Stomach (tissue), 9 donors: Measurements from ENCODE around the gene TMEM187. TPM values are rescaled to one million over a fixed set of nuclear protein-coding genes. Genes with fewer than 3 reads are reported as not detected.
A peak's percentile ranks its signal among the peaks of the same experiment; 100 is the strongest.

ENCODE experiments used
- DNase-seq, 2 donors: peaks; one replicate each; pipeline versions ENCODE4 v3.0.0 to v3.0.0-alpha.2; 2013 to 2019
- H3K27ac ChIP-seq, 5 donors: fragments of 200-600 bp in 4 of 5; sonication (generic) in 4 of 5; one replicate each; pipeline ENCODE4 v1.5.1; 2013 to 2019; ENCODE audit warnings: mild to moderate bottlenecking in 1 of 5, moderate library complexity in 1 of 5
- H3K27me3 ChIP-seq, 3 donors: fragments of 200-600 bp; sonication (generic); one replicate each; pipeline ENCODE4 v1.5.1; 2017 to 2019; ENCODE audit warnings: mixed run types in 1 of 3
- H3K36me3 ChIP-seq, 4 donors: fragments of 200-600 bp; sonication (generic); 1 replicate in 3 of 4; 2 replicates in 1 of 4; pipeline ENCODE4 v1.5.1; 2016 to 2019
- H3K4me1 ChIP-seq, 4 donors: fragments of 200-600 bp; sonication (generic); one replicate each; pipeline ENCODE4 v1.5.1; 2016 to 2019
- H3K4me3 ChIP-seq, 4 donors: fragments of 200-600 bp; sonication (generic) in 3 of 4; one replicate each; pipeline ENCODE4 v1.5.1; 2016 to 2019; ENCODE audit warnings: mild to moderate bottlenecking in 1 of 4
- H3K9me3 ChIP-seq, 4 donors: fragments of 200-600 bp; sonication (generic); one replicate each; pipeline ENCODE4 v1.5.1; 2016 to 2019
- CTCF ChIP-seq, 7 experiments: fragments of 450-650 bp in 4 of 7; fragments of 200-600 bp in 3 of 7; sonication (generic) in 3 of 7; IDR thresholded peaks; one replicate each; pipeline ENCODE4 v1.5.1; 2016 to 2019; ENCODE audit warnings: antibody characterized with exemption in 7 of 7, control low read depth in 2 of 7, mild to moderate bottlenecking in 1 of 7
- EP300 ChIP-seq: sonication (generic); formaldehyde crosslinking; IDR thresholded peaks from one replicate; pipeline ENCODE4 v1.6.1; 2017; ENCODE audit warnings: antibody characterized with exemption
- POLR2A ChIP-seq, 4 donors: fragments of 450-650 bp; IDR thresholded peaks; one replicate each; pipeline ENCODE4 v1.6.1; 2016; ENCODE audit warnings: antibody characterized with exemption in 4 of 4, control low read depth in 2 of 4, mild to moderate bottlenecking in 1 of 4, moderate library complexity in 1 of 4
- POLR2AphosphoS5 ChIP-seq, 3 donors: sonication (generic); formaldehyde crosslinking; IDR thresholded peaks; one replicate each; pipeline ENCODE4 v1.6.1; 2016; ENCODE audit warnings: antibody characterized with exemption in 3 of 3
- WGBS, 5 donors: extraction: QIAGEN DNeasy Blood & Tissue Kit in 3 of 5; methylation state at CpG; one replicate each; pipeline versions ENCODE4 v1.1.5 to v1.1.7; 2013 to 2018; 5-methylcytosine and 5-hydroxymethylcytosine counted together
- intact Hi-C: fragments of 100-400 bp; cut with DNase I; formaldehyde crosslinking; loops from one replicate; pipeline ENCODE4 v1.15.1; 2023; ENCODE audit warnings: low total_unique reads
- polyA plus RNA-seq, 3 donors: library from polyadenylated mRNA; stranded (reverse); fragments of 200-250 nt; gene quantifications; one replicate each; pipeline ENCODE4 v1.2.3, GENCODE V29; 2013
- total RNA-seq, 5 donors: library from RNA; depleted of rRNA; stranded (reverse); fragments of >200 nt; gene quantifications; one replicate each; pipeline versions ENCODE4 v1.1.0 to v1.2.3, GENCODE V29; 2014 to 2016
- donor health status: healthy with polysubstance abuse.
- donor health status: Bipolar disorder and iron deficiency.
- donor health status: healthy.

Gene TMEM187
- total and polyA plus RNA-seq, 8 donors = 0.89 to 16.2 (median 4.6) TPM; not detected in 1

GRCh38 chrX:153964105-153964504 lies 8.4 kb upstream of the TMEM187 start:
- no peak overlapping the region for H3K27ac ChIP-seq
- H3K4me1 ChIP-seq = peaks cover 31 to 50% (median 39%) of the 10 kb centered on the region in 4 donors
- 88 to 100% (median 89%) methylated on average over 2 to 14 of the region's 14 CpGs for WGBS, 5 donors
- H3K4me3 ChIP-seq = no peak overlapping the region
- H3K27me3 ChIP-seq = peaks cover 0 to 5% (median 0%) of the 10 kb centered on the region in 3 donors
- no peaks in the 10 kb centered on the region for H3K9me3 ChIP-seq
- intact Hi-C loops = no loop called here
- peaks cover 36 to 54% (median 53%) of the 10 kb centered on the region in 4 donors for H3K36me3 ChIP-seq
- DNase-seq = no peak
- TF ChIP-seq POLR2A (IDR thresholded peaks at IDR 0.05) (no peak), EP300 (no peak), CTCF (IDR thresholded peaks at IDR 0.05) (no peak), POLR2AphosphoS5 (IDR thresholded peaks at IDR 0.05) (no peak)

- no peaks in the 10 kb centered on the region for H3K27me3 ChIP-seq
- no peak for DNase-seq
- H3K4me1 ChIP-seq = peaks cover 34 to 59% (median 48%) of the 10 kb centered on the region in 4 donors
- intact Hi-C loops = no loop called here
- WGBS, 5 donors = 75 to 92% (median 85%) methylated on average over 2 to 5 of the region's 5 CpGs
- peak overlapping the region in 2 of 5 donors; percentile 99 for H3K27ac ChIP-seq
- no peak overlapping the region for H3K4me3 ChIP-seq
- TF ChIP-seq POLR2AphosphoS5 (IDR thresholded peaks at IDR 0.05) (no peak), CTCF (IDR thresholded peaks at IDR 0.05) (no peak), EP300 (no peak), POLR2A (IDR thresholded peaks at IDR 0.05) (no peak)
- peaks cover 25 to 41% (median 40%) of the 10 kb centered on the region in 4 donors for H3K36me3 ChIP-seq
- H3K9me3 ChIP-seq = no peaks in the 10 kb centered on the region
Measured at GRCh38 chrX:153965406-153965805, 7.1 kb upstream of the TMEM187 start.

DNA sequence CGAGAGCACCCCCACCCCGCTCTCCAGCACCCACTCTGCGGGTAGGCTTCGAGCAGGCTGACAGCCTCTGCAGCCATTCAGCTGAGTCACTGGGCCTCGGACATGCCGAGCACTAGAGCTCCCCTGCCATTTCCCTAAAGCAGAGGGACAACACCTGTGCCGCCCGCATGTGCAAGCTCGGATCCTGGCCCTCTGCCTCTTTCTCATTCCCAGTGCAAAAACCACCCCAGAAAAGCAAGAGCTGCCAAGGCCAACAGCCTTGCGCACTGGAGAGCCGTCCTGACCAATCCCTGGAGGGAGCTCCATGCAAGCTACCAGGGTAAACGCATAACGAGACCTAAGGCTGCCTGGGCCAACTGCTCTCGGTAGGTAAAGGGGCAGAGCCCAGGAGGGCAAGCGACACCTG lies 6.3 kb upstream of the TMEM187 start:
- Histone ChIP-seq H3K9me3 (no peaks in the 10 kb centered on the region), H3K27me3 (no peaks in the 10 kb centered on the region), H3K27ac (peak overlapping the region in 3 of 5 donors; percentile 99), H3K36me3 (peaks cover 20 to 32% (median 31%) of the 10 kb centered on the region in 4 donors), H3K4me1 (peaks cover 34 to 59% (median 50%) of the 10 kb centered on the region in 4 donors), H3K4me3 (peak overlapping the region in 1 of 4 donors; percentile 90)
- DNase-seq = peak in 1 of 2 donors; percentile 60
- intact Hi-C loops = no loop called here
- TF ChIP-seq POLR2AphosphoS5 (IDR thresholded peaks at IDR 0.05) = no peak
- WGBS, 5 donors = 36 to 69% (median 60%) methylated on average over 8 to 15 of the region's 15 CpGs

DNA sequence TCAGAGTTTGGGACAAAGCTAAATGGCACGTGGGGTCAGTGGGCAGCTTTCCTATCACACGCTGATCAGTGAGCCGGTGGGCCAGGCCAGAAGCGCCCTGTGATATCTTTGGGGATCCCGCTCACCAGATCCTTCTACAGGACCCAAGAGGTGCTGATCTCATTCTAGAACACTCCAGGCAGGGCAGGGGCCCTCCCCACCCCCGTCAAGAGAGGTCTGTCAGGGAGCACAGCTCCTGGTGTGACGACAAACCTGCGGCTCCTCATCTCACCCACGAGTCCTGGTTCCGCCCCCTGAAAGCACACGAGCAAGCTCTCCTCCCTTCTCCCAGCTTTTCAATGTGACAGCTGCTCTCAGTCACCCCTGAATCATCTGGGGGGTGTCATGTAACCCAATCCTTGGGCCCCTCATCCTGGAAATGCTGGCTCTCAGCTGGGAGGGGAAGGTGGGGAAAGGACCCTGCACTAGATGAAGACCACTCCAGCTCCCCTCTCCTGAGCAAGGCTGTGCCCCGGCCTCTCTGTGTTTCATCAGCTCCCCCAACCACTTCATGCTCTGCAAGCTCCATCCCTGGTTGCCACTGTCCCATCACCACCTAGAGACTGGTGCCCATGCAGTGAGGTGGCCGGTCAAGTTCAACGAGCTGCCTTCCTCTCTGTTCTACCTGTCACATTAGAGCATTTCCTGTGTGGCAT lies 5.6 kb upstream of the TMEM187 start:
- Histone ChIP-seq H3K27ac (peak overlapping the region in 4 of 5 donors; percentile 99), H3K9me3 (no peaks in the 10 kb centered on the region), H3K27me3 (no peaks in the 10 kb centered on the region), H3K36me3 (peaks cover 13 to 25% (median 24%) of the 10 kb centered on the region in 4 donors), H3K4me1 (peaks cover 34 to 59% (median 50%) of the 10 kb centered on the region in 4 donors), H3K4me3 (peak overlapping the region in 2 of 4 donors; percentile 88 to 90)
- WGBS, 5 donors = 42 to 76% (median 56%) methylated on average over 9 to 14 of the region's 14 CpGs
- no peak for TF ChIP-seq POLR2A (IDR thresholded peaks at IDR 0.05)
- no peak for TF ChIP-seq EP300
- TF ChIP-seq CTCF (IDR thresholded peaks at IDR 0.05) = no peak
- TF ChIP-seq POLR2AphosphoS5 (IDR thresholded peaks at IDR 0.05) = no peak
- no peak for DNase-seq
- intact Hi-C loops = no loop called here
